Esophagus (tissue), 2 donors: ENCODE results near the gene UPF3B. TPM values are rescaled to one million over a fixed set of nuclear protein-coding genes. Genes with fewer than 3 reads are reported as not detected.
"Not testable (repeated sequence)": the region's sequence is repeated elsewhere in the genome, so short reads cannot be mapped to it uniquely, and the experiment has no call there.

Experiments used
- H3K27ac ChIP-seq, 2 donors: one replicate each; pipeline ENCODE4 v1.5.1; 2013; ENCODE audit warnings: low read depth in 2 of 2, mild to moderate bottlenecking in 2 of 2, inconsistent platforms in 1 of 2, low read length in 1 of 2, moderate library complexity in 1 of 2
- H3K27me3 ChIP-seq, 2 donors: one replicate each; pipeline ENCODE4 v1.6.1; 2013; ENCODE audit warnings: low read length in 2 of 2, control low read depth in 1 of 2, mild to moderate bottlenecking in 1 of 2; ENCODE audit not compliant: insufficient read depth in 2 of 2, control insufficient read depth in 1 of 2
- H3K36me3 ChIP-seq, 2 donors: one replicate each; pipeline ENCODE4 v1.6.1; 2013; ENCODE audit warnings: low read length in 1 of 2; ENCODE audit not compliant: control insufficient read depth in 2 of 2, insufficient read depth in 2 of 2
- H3K4me1 ChIP-seq, 2 donors: one replicate each; pipeline ENCODE4 v1.6.1; 2013; ENCODE audit warnings: low read length in 1 of 2; ENCODE audit not compliant: control insufficient read depth in 2 of 2, insufficient read depth in 2 of 2
- H3K4me3 ChIP-seq, 2 donors: one replicate each; pipeline ENCODE4 v1.5.1; 2013; ENCODE audit warnings: low read length in 2 of 2, mild to moderate bottlenecking in 2 of 2, low read depth in 1 of 2, moderate library complexity in 1 of 2
- H3K9me3 ChIP-seq, 2 donors: one replicate each; pipeline ENCODE4 v1.6.1; 2013; ENCODE audit warnings: mild to moderate bottlenecking in 2 of 2, low read depth in 1 of 2, low read length in 1 of 2, moderate library complexity in 1 of 2; ENCODE audit not compliant: control insufficient read depth in 2 of 2, insufficient read depth in 1 of 2
- WGBS, 2 donors: extraction: QIAGEN DNeasy Blood & Tissue Kit; methylation state at CpG; one replicate each; pipeline ENCODE4 v1.1.7; 2013; 5-methylcytosine and 5-hydroxymethylcytosine counted together
- polyA plus RNA-seq, 2 donors: library from polyadenylated mRNA; stranded (reverse); fragments of 200-250 nt; gene quantifications; one replicate each; pipeline ENCODE4 v1.2.3, GENCODE V29; 2013
- donor health status: healthy with polysubstance abuse.
- donor health status: Bipolar disorder and iron deficiency.

UPF3B gene
- polyA plus RNA-seq, 2 donors: 7.9 to 20.6 TPM

GRCh38 chrX:119826399-119826959, 26.3 kb downstream of the UPF3B start:
- no peak overlapping the region for H3K4me3 ChIP-seq
- H3K9me3 ChIP-seq: no peaks in the 10 kb centered on the region
- 61 to 64% methylated on average over 7 of the region's 7 CpGs for whole genome bisulfite sequencing, 2 donors
- no peaks in the 10 kb centered on the region for H3K27me3 ChIP-seq
- H3K4me1 ChIP-seq: no peaks in the 10 kb centered on the region
- no peak overlapping the region for H3K27ac ChIP-seq
- H3K36me3 ChIP-seq: no peaks in the 10 kb centered on the region

- H3K4me3 ChIP-seq: not testable (repeated sequence)
- WGBS, 2 donors: 80% methylated on average over 1 of the region's 5 CpGs; no CpG with 5 or more reads in 1 of the 2 donors
Observed at GRCh38 chrX:119824221-119824620, 28.5 kb downstream of the UPF3B start.

GRCh38 chrX:119821703-119822102, 31.1 kb downstream of the UPF3B start:
- not testable (repeated sequence) for H3K36me3 ChIP-seq, H3K9me3 ChIP-seq, H3K27ac ChIP-seq, H3K4me3 ChIP-seq, H3K27me3 ChIP-seq, H3K4me1 ChIP-seq
- WGBS, 2 donors: 56 to 78% methylated on average over 3 of the region's 3 CpGs

More at GRCh38 chrX:119824221-119824620, 28.5 kb downstream of the UPF3B start:
- H3K27me3 ChIP-seq, H3K27ac ChIP-seq, H3K36me3 ChIP-seq, H3K4me1 ChIP-seq, H3K9me3 ChIP-seq: not testable (repeated sequence)

- Histone ChIP-seq H3K36me3 (no peaks in the 10 kb centered on the region), H3K27ac (no peak overlapping the region), H3K27me3 (no peaks in the 10 kb centered on the region), H3K9me3 (no peaks in the 10 kb centered on the region), H3K4me1 (no peaks in the 10 kb centered on the region), H3K4me3 (no peak overlapping the region)
- WGBS, 2 donors: 85 to 88% methylated on average over 6 of the region's 6 CpGs
Observed at GRCh38 chrX:119817130-119817690, 35.6 kb downstream of the UPF3B start.

- no peaks in the 10 kb centered on the region for H3K9me3 ChIP-seq
- WGBS, 2 donors: 57 to 66% methylated on average over 3 of the region's 3 CpGs
- H3K4me1 ChIP-seq: no peaks in the 10 kb centered on the region
- no peaks in the 10 kb centered on the region for H3K27me3 ChIP-seq
- H3K36me3 ChIP-seq: no peaks in the 10 kb centered on the region
- H3K27ac ChIP-seq: no peak overlapping the region
- no peak overlapping the region for H3K4me3 ChIP-seq
Observed at GRCh38 chrX:119816300-119816699, 36.5 kb downstream of the UPF3B start.

- H3K9me3 ChIP-seq: no peaks in the 10 kb centered on the region
- no peak overlapping the region for H3K27ac ChIP-seq
- no peaks in the 10 kb centered on the region for H3K27me3 ChIP-seq
- H3K4me3 ChIP-seq: no peak overlapping the region
- 55 to 89% methylated on average over 1 of the region's 1 CpG for WGBS, 2 donors
- H3K4me1 ChIP-seq: no peaks in the 10 kb centered on the region
- H3K36me3 ChIP-seq: no peaks in the 10 kb centered on the region
Observed at GRCh38 chrX:119809185-119809666, 43.5 kb downstream of the UPF3B start.

GRCh38 chrX:119808461-119808860, 44.3 kb downstream of the UPF3B start:
- not testable (repeated sequence) for H3K9me3 ChIP-seq, H3K4me3 ChIP-seq, H3K27ac ChIP-seq, H3K4me1 ChIP-seq, H3K27me3 ChIP-seq, H3K36me3 ChIP-seq
- WGBS, 2 donors: 45 to 57% methylated on average over 2 of the region's 4 CpGs

- Histone ChIP-seq H3K4me1 (no peaks in the 10 kb centered on the region), H3K4me3 (no peak overlapping the region), H3K36me3 (no peaks in the 10 kb centered on the region), H3K9me3 (no peaks in the 10 kb centered on the region), H3K27me3 (no peaks in the 10 kb centered on the region), H3K27ac (no peak overlapping the region)
- 92 to 94% methylated on average over 8 of the region's 8 CpGs for WGBS, 2 donors
Observed at GRCh38 chrX:119802546-119802945, 50.2 kb downstream of the UPF3B start.

- H3K27ac ChIP-seq: no peak overlapping the region
Observed at GRCh38 chrX:119801253-119802221, 51.2 kb downstream of the UPF3B start.

More at GRCh38 chrX:119801253-119802221, 51.2 kb downstream of the UPF3B start:
- Histone ChIP-seq H3K4me1 (no peaks in the 10 kb centered on the region), H3K36me3 (no peaks in the 10 kb centered on the region), H3K4me3 (no peak overlapping the region), H3K27me3 (no peaks in the 10 kb centered on the region), H3K9me3 (no peaks in the 10 kb centered on the region)
- 91 to 95% methylated on average over 2 of the region's 2 CpGs for WGBS, 2 donors
